Suprapubic skin (tissue), 4 donors: ENCODE data around the gene PYGB.

ENCODE experiments used
- EP300 ChIP-seq: sonication (generic); formaldehyde crosslinking; IDR thresholded peaks from one replicate; pipeline ENCODE4 v1.6.1; 2017; ENCODE audit warnings: antibody characterized with exemption
- POLR2A ChIP-seq, 2 donors: fragments of 450-650 bp; IDR thresholded peaks; one replicate each; pipeline ENCODE4 v1.6.1; 2017; ENCODE audit warnings: antibody characterized with exemption in 2 of 2, mild to moderate bottlenecking in 2 of 2, moderate library complexity in 2 of 2
- POLR2AphosphoS5 ChIP-seq, 3 donors: sonication (generic); formaldehyde crosslinking; IDR thresholded peaks; one replicate each; pipeline ENCODE4 v1.6.1; 2017; ENCODE audit warnings: antibody characterized with exemption in 3 of 3
- TF ChIP-seq, protein P1 (sequence below), 2 donors: fragments of 200-600 bp in 1 of 2; fragments of 450-650 bp in 1 of 2; sonication (generic) in 1 of 2; IDR thresholded peaks; one replicate each; pipeline ENCODE4 v1.5.1; 2016 to 2019; ENCODE audit warnings: antibody characterized with exemption in 2 of 2, mild to moderate bottlenecking in 1 of 2, moderate library complexity in 1 of 2

DNA sequence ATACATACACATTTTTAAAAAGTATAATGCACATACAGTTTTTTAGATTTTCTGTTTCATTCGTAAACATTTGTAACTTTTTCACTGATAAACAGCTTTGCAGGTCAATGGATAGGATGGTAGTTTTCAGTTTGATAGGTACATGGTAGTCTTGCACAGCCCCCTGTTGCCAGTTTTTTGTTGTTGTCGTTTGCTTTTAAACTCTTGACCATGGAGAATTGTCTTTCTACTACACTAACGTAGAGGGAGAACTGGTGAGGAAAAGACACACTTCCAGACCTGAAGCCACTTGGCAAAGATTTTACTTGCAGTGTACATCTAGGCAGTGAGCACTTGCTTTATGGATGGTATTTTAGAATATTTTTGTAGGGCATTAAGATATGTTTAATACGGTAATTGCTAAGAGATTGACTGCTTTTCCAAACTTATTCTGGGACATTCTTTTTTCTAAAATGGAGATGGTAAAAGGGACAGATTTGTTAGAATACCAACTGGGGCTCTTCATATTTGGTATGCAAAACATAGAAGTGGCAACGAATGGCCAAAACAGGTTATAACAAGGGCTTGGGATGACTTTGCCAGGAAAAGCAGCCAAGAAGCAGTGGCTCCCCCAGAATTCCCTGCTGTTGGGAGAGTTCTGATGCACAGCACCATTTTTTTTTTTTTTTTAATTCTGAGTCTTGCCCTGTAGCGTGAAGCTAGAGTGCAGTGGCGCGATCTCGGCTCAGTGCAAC is 1.5 kb downstream of the PYGB start:
- TF ChIP-seq, protein P1, sequence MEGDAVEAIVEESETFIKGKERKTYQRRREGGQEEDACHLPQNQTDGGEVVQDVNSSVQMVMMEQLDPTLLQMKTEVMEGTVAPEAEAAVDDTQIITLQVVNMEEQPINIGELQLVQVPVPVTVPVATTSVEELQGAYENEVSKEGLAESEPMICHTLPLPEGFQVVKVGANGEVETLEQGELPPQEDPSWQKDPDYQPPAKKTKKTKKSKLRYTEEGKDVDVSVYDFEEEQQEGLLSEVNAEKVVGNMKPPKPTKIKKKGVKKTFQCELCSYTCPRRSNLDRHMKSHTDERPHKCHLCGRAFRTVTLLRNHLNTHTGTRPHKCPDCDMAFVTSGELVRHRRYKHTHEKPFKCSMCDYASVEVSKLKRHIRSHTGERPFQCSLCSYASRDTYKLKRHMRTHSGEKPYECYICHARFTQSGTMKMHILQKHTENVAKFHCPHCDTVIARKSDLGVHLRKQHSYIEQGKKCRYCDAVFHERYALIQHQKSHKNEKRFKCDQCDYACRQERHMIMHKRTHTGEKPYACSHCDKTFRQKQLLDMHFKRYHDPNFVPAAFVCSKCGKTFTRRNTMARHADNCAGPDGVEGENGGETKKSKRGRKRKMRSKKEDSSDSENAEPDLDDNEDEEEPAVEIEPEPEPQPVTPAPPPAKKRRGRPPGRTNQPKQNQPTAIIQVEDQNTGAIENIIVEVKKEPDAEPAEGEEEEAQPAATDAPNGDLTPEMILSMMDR (IDR thresholded peaks at IDR 0.05), result no peak
- TF ChIP-seq POLR2A (IDR thresholded peaks at IDR 0.05) (no peak), EP300 (no peak), POLR2AphosphoS5 (IDR thresholded peaks at IDR 0.05) (no peak)
